Fibroblast of lung (primary cell): ENCODE data around the gene ADAD2.
A peak's percentile ranks its signal among the peaks of the same experiment; 100 is the strongest.

Experiments
- CTCF ChIP-seq, 2 donors: IDR thresholded peaks in 1 of 2; conservative IDR thresholded peaks in 1 of 2; 1 replicate in 1 of 2; 2 replicates in 1 of 2; pipeline ENCODE4 v1.5.1; 2011 to 2012; ENCODE audit warnings: low read length in 2 of 2, control low read depth in 1 of 2, inconsistent platforms in 1 of 2, low read depth in 1 of 2, mild to moderate bottlenecking in 1 of 2
- EZH2 ChIP-seq: IDR thresholded peaks from 2 replicates; pipeline ENCODE4 v1.5.1; 2012; ENCODE audit warnings: low read length, control low read depth, mild to moderate bottlenecking; ENCODE audit errors: missing control alignments

GRCh38 chr16:84175350-84176081 lies 15.4 kb upstream of the ADAD2 start:
- TF ChIP-seq CTCF (conservative IDR thresholded peaks at IDR 0.05 in 1 of 2, IDR thresholded peaks at IDR 0.05 in 1 of 2; ENCODE audit: low read depth in 1 of 2, low read length in 2 of 2) (peak; percentile 65 to 74), EZH2 (no peak)
